ENCODE data around the gene ELP1. TPM values are rescaled to one million over a fixed set of nuclear protein-coding genes. Genes with fewer than 3 reads are reported as not detected.

Gene ELP1
- total RNA-seq, 1 experiment from 2014 or later: 27.9 TPM

GRCh38 chr9:108837530-108837929 is 96.4 kb downstream of the ELP1 start:
- ChIA-PET CTCF (interaction anchor here (0.9 to 2.1 kb wide), 2 partner anchors 17 to 117 kb away, joined by 3 to 6 read pairs; no protein-coding TSS in a partner anchor), POLR2A (no interaction called here)
- TF ChIP-seq ZNF425 (CRISPR knock-in tag; conservative IDR thresholded peaks at IDR 0.05) (no peak), IRF1 (CRISPR knock-in tag; IDR thresholded peaks at IDR 0.05) (no peak), E2F1 (CRISPR knock-in tag; IDR thresholded peaks at IDR 0.05) (no peak), NFYB (CRISPR knock-in tag; conservative IDR thresholded peaks at IDR 0.05; ENCODE audit: low read depth) (no peak), RELA (CRISPR knock-in tag; IDR thresholded peaks at IDR 0.05; ENCODE audit: borderline replicate concordance) (no peak), FOXP4 (CRISPR knock-in tag; IDR thresholded peaks at IDR 0.05) (no peak), E2F5 (CRISPR knock-in tag; IDR thresholded peaks at IDR 0.05) (no peak), SMAD4 (CRISPR knock-in tag; IDR thresholded peaks at IDR 0.05) (no peak), SMAD3 (CRISPR knock-in tag; IDR thresholded peaks at IDR 0.05; ENCODE audit: borderline replicate concordance) (no peak), SOX15 (CRISPR knock-in tag; IDR thresholded peaks at IDR 0.05) (no peak), ZNF281 (CRISPR knock-in tag; IDR thresholded peaks at IDR 0.05) (no peak), CDX4 (CRISPR knock-in tag; IDR thresholded peaks at IDR 0.05; ENCODE audit: borderline replicate concordance) (no peak), TEAD4 (CRISPR knock-in tag; IDR thresholded peaks at IDR 0.05) (no peak), CBFB (CRISPR knock-in tag; IDR thresholded peaks at IDR 0.05; ENCODE audit: low read depth) (no peak), ERG (CRISPR knock-in tag; IDR thresholded peaks at IDR 0.05) (no peak)
- no peaks in the 10 kb centered on the region for H3K36me3 Mint-ChIP-seq
- ATAC-seq: no peak
- H3K4me3 Mint-ChIP-seq: no peak overlapping the region
- DNase-seq (ENCODE audit: low spot score): no peak
- peaks cover 5% of the 10 kb centered on the region for H3K9me3 Mint-ChIP-seq
- peaks cover 13% of the 10 kb centered on the region for H3K4me1 Mint-ChIP-seq
- H3K27ac Mint-ChIP-seq: no peak overlapping the region
- no peaks in the 10 kb centered on the region for H3K27me3 Mint-ChIP-seq (ENCODE audit: low read depth)

Data from WTC11 (cell line).